GM12891 (cell line): ENCODE data around the gene GPLD1.

ENCODE experiments used
- POLR2A ChIP-seq: IDR thresholded peaks from 2 replicates; pipeline ENCODE4 v1.6.1; 2011; ENCODE audit warnings: low read depth, low read length, control low read depth
- TAF1 ChIP-seq: IDR thresholded peaks from 2 replicates; pipeline ENCODE4 v1.6.1; 2011; ENCODE audit warnings: low read depth, low read length, control low read depth

DNA sequence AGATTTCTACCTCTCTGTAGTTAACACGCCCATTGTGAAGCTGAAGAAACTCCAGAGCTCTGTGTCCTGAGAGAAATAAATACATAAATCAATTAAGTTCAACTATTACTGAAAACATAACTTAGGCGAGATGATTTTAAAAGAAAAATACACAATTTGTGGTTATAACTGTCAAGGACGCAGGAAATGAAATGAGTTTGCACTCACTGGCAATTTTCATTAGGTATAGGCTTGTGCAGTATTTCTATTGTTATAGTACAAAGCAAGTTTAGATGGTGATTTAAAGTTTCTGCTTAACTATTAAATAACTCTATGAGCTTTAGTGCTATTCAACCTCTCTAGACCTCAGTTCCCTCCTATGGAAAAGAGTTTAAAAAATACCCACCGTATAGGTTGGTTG, 3.3 kb downstream of the GPLD1 start:
- TF ChIP-seq POLR2A (no peak), TAF1 (no peak)
